ENCODE data around the gene TOP2A.

DNA sequence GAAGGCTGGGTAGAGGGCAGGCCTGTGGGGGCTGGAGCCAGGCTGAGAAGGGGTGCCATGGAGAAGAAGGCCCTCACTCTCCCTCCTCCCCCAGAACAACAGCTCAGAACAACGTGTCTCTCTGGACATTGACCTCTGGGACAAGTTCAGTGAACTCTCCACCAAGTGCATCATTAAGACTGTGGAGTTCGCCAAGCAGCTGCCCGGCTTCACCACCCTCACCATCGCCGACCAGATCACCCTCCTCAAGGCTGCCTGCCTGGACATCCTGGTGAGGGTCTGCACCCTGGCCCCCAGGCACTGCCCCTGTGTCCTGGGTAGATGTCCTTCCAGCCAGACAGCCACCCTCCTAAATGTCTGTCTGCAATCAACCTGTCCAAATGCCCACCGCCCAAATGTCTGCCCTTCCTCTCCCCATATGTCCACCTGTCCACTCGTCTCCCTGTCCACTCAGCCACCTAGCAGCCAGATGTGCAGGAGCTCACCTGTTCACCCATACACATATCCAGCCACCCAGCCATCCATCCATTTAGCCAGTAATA lies 65.4 kb downstream of the TOP2A start:
- no peak for TF ChIP-seq POLR2A (IDR thresholded peaks at IDR 0.05)
- TF ChIP-seq, protein P1, sequence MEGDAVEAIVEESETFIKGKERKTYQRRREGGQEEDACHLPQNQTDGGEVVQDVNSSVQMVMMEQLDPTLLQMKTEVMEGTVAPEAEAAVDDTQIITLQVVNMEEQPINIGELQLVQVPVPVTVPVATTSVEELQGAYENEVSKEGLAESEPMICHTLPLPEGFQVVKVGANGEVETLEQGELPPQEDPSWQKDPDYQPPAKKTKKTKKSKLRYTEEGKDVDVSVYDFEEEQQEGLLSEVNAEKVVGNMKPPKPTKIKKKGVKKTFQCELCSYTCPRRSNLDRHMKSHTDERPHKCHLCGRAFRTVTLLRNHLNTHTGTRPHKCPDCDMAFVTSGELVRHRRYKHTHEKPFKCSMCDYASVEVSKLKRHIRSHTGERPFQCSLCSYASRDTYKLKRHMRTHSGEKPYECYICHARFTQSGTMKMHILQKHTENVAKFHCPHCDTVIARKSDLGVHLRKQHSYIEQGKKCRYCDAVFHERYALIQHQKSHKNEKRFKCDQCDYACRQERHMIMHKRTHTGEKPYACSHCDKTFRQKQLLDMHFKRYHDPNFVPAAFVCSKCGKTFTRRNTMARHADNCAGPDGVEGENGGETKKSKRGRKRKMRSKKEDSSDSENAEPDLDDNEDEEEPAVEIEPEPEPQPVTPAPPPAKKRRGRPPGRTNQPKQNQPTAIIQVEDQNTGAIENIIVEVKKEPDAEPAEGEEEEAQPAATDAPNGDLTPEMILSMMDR (IDR thresholded peaks at IDR 0.05), result no peak

All from testis (tissue), 2 donors.